A673 (cell line): ENCODE measurements around the gene CFAP100. TPM values are rescaled to one million over a fixed set of nuclear protein-coding genes. Genes with fewer than 3 reads are reported as not detected.

Experiments used
- BruUV-seq: library from RNA; stranded (reverse); fragments of 400-500 nt; replicated peaks from 2 replicates; lab custom pipeline; 2021; lab: Mats Ljungman, UMichigan
- CTCF ChIA-PET: fragments of 300-600 bp; sonication (Branson Sonifier 250); formaldehyde crosslinking; loops from one replicate; lab custom pipeline; 2022; ENCODE audit warnings: antibody characterized with exemption; lab: Charles Lee
- POLR2A ChIA-PET: fragments of 300-600 bp; sonication (Branson Sonifier 250); formaldehyde crosslinking; loops from one replicate; lab custom pipeline; 2022; ENCODE audit warnings: antibody characterized with exemption; ENCODE audit not compliant: low non-redundant PET; lab: Charles Lee
- DNase-seq: peaks from one replicate; pipeline ENCODE4 v3.0.0-alpha.2; 2015; ENCODE audit warnings: low spot score
- H3K27ac ChIP-seq: fragments of 200-600 bp; sonication (generic); 2 replicates; pipeline ENCODE4 v1.5.1; 2016; ENCODE audit warnings: mixed run types, low read depth, mild to moderate bottlenecking, mixed read lengths, antibody characterized with exemption, low read length; ENCODE audit not compliant: poor library complexity, severe bottlenecking
- H3K27me3 ChIP-seq: fragments of 200-600 bp; sonication (generic); replicated peaks from 2 replicates; pipeline ENCODE4 v1.6.1; 2017; ENCODE audit warnings: mixed run types, low read depth, mild to moderate bottlenecking, mixed read lengths, antibody characterized with exemption, low read length; ENCODE audit not compliant: insufficient read depth, poor library complexity
- H3K36me3 ChIP-seq: fragments of 200-600 bp; sonication (generic); 2 replicates; pipeline ENCODE4 v1.6.1; 2016; ENCODE audit warnings: mixed run types, mild to moderate bottlenecking, mixed read lengths, antibody characterized with exemption, low read length; ENCODE audit not compliant: insufficient read depth, poor library complexity, severe bottlenecking
- H3K4me1 ChIP-seq: fragments of 200-600 bp; sonication (generic); 2 replicates; pipeline ENCODE4 v1.6.1; 2017; ENCODE audit warnings: mixed run types, mild to moderate bottlenecking, mixed read lengths, antibody characterized with exemption, low read length; ENCODE audit not compliant: insufficient read depth, poor library complexity, severe bottlenecking
- H3K4me3 ChIP-seq: fragments of 200-600 bp; sonication (generic); 2 replicates; pipeline ENCODE4 v1.5.1; 2016; ENCODE audit warnings: low read depth, mixed run types, mild to moderate bottlenecking, mixed read lengths, low read length; ENCODE audit not compliant: poor library complexity, severe bottlenecking
- H3K9me3 ChIP-seq: fragments of 200-600 bp; sonication (generic); 2 replicates; pipeline ENCODE4 v1.6.1; 2016; ENCODE audit warnings: mixed run types, low read depth, mild to moderate bottlenecking, mixed read lengths, antibody characterized with exemption, low read length; ENCODE audit not compliant: poor library complexity, severe bottlenecking
- EZH2 ChIP-seq: fragments of 200-600 bp; sonication (generic); IDR thresholded peaks from 2 replicates; pipeline ENCODE4 v1.6.1; 2017; ENCODE audit warnings: borderline replicate concordance, low read depth, mild to moderate bottlenecking, mixed read lengths, antibody characterized with exemption, low read length; ENCODE audit not compliant: poor library complexity, severe bottlenecking
- intact Hi-C: fragments of 100-400 bp; cut with micrococcal nuclease; formaldehyde crosslinking; loops from one replicate; pipeline ENCODE4 v1.10.0; 2022; ENCODE audit not compliant: unreplicated experiment
- total RNA-seq: library from RNA; stranded (reverse); gene quantifications from 2 replicates; pipeline ENCODE4 v1.2.3, GENCODE V29; 2021
- TF ChIP-seq, protein P1 (sequence below): fragments of 300-800, 200-600 bp; sonication (generic); conservative IDR thresholded peaks from 2 replicates; pipeline ENCODE4 v1.5.1; 2017; ENCODE audit warnings: low read depth, mild to moderate bottlenecking, antibody characterized with exemption, low read length, moderate library complexity, mixed read lengths

Gene CFAP100
- total RNA-seq, 1 experiment from 2014 or later: not detected

DNA sequence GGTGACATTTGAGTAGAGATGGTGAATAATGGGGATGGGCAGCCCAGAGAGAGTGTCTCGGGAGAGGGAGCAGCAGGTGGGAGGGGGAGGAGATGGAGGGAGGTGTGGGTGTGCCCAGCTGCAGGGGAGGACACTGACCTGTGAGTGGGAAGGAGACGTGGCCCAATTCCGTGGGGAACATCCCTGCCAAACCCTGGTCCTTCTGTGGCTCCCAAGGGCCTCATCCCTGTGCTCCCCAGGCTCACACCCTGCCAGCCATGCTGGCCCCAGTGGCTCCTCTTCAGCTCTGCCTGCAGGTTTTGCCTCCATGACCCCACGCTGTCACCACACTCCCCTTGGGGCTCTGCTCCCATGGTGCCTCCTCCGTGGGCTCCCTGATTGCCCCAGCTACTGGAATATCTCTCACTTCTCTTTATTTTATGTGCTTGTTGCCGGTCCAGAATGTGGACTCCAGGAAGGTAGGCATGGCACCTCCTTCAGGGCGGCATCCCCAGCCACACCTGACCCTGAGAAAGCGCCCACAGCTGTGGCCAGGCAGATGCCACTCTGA lies 7.0 kb downstream of the CFAP100 start:
- H3K27me3 ChIP-seq: no peaks in the 10 kb centered on the region
- intact Hi-C loops: no loop called here
- no TSS peak for BruUV-seq
- H3K9me3 ChIP-seq: no peaks in the 10 kb centered on the region
- H3K4me1 ChIP-seq: no peaks in the 10 kb centered on the region
- H3K4me3 ChIP-seq: no peak overlapping the region
- DNase-seq: no peak
- no peaks in the 10 kb centered on the region for H3K36me3 ChIP-seq
- TF ChIP-seq, protein P1, sequence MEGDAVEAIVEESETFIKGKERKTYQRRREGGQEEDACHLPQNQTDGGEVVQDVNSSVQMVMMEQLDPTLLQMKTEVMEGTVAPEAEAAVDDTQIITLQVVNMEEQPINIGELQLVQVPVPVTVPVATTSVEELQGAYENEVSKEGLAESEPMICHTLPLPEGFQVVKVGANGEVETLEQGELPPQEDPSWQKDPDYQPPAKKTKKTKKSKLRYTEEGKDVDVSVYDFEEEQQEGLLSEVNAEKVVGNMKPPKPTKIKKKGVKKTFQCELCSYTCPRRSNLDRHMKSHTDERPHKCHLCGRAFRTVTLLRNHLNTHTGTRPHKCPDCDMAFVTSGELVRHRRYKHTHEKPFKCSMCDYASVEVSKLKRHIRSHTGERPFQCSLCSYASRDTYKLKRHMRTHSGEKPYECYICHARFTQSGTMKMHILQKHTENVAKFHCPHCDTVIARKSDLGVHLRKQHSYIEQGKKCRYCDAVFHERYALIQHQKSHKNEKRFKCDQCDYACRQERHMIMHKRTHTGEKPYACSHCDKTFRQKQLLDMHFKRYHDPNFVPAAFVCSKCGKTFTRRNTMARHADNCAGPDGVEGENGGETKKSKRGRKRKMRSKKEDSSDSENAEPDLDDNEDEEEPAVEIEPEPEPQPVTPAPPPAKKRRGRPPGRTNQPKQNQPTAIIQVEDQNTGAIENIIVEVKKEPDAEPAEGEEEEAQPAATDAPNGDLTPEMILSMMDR: no peak
- TF ChIP-seq EZH2: no peak
- CTCF ChIA-PET: no interaction called here
- POLR2A ChIA-PET: no interaction called here
- no peak overlapping the region for H3K27ac ChIP-seq

DNA sequence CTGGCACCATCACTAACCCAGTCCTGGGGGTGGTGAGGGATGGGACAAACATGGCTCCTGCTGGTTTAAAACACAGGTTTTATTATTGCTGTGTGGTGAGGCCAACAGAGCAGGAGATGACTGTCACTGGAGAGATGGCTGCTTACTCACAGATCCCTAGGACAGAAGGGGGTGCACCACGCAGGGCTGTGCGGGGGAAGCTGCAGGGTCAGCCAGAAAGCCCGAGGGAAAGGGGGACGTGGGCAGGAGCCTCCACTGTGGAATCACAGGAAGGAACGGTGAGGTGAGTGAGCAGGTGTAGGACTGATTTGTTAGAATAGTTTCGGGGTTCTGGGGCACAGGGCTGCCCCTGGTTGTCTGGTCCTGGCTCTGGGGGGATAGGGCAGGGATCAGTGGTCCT lies 7.5 kb downstream of the CFAP100 start:
- ChIA-PET CTCF (no interaction called here), POLR2A (no interaction called here)
- no peak for DNase-seq
- no peak overlapping the region for H3K4me3 ChIP-seq
- no peak for TF ChIP-seq EZH2
- TF ChIP-seq, protein P1: no peak
- intact Hi-C loops: no loop called here
- no TSS peak for BruUV-seq
- no peaks in the 10 kb centered on the region for H3K27me3 ChIP-seq
- no peak overlapping the region for H3K27ac ChIP-seq
- no peaks in the 10 kb centered on the region for H3K4me1 ChIP-seq
- H3K36me3 ChIP-seq: no peaks in the 10 kb centered on the region
- H3K9me3 ChIP-seq: no peaks in the 10 kb centered on the region

DNA sequence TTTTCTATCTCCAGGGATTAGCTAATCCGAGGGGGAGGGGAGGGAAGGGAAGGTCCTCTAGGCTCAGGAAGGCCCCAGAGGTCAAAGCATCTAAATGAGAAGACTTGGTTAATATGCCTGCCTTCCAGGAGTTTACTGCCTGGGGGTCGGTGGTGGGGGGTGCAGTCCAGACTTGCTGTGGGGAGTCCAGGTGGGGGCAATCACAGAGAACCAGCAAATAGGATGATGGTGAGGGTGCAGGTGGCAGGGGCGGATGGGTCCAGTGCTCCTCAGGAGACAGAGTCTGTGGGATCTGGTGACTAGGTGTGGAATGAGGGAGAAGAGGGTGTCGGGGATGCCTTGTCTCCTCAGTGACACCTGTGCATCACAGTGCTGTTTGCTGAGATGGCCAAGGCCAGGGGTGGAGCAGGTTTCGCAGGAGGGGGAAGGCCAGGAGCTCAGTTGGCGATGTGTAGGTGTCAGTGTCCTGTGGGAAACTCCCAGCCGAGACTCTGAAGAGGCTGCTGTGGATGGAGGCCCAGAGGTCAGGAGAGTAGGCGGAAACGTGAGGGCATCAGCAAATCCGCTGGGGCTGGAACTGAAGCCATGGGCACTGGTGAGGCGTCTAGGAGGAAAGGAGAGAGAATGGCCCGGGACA lies 8.1 kb downstream of the CFAP100 start:
- ChIA-PET CTCF (no interaction called here), POLR2A (no interaction called here)
- no peak for DNase-seq
- Histone ChIP-seq H3K4me1 (no peaks in the 10 kb centered on the region), H3K27ac (no peak overlapping the region), H3K27me3 (no peaks in the 10 kb centered on the region), H3K36me3 (no peaks in the 10 kb centered on the region), H3K9me3 (no peaks in the 10 kb centered on the region), H3K4me3 (no peak overlapping the region)
- intact Hi-C loops: no loop called here
- no peak for TF ChIP-seq EZH2
- TF ChIP-seq, protein P1: no peak
- BruUV-seq: no TSS peak
